SKM-1 (cell line): ENCODE results near the gene ELP6.
"Not testable (repeated sequence)": the region's sequence is repeated elsewhere in the genome, so short reads cannot be mapped to it uniquely, and the experiment has no call there.

ENCODE experiments used
- DNase-seq: peaks from one replicate; lab custom pipeline; 2025; ENCODE audit not compliant: unreplicated experiment; lab: John Stamatoyannopoulos, UW

The ELP6 gene

GRCh38 chr3:47468315-47468714 lies 45.2 kb downstream of the ELP6 start:
- not testable (repeated sequence) for DNase-seq

- peak; percentile 76 for DNase-seq
These were observed 48.9 kb downstream of the ELP6 start for GRCh38 chr3:47464588-47464987.

- not testable (repeated sequence) for DNase-seq
These were observed 53.9 kb downstream of the ELP6 start for GRCh38 chr3:47459534-47460085.

DNA sequence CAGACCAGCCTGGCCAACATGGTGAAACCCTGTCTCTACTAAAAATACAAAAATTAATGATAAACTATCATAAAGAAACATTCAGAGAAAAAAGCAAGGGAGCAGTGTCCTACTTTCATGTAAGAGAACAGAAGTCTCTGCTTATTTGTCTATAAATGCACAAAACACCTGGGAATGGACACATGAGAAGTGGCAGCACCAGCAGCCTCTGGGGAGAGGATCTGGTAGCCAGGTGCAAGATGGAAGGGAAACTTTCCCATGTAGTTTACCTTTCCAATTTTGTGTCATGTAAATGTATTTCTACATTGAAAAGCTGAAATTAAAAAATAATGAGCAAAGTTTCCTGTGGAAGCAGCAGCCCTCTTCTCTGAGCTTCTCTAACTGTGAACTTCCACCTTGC lies 56.5 kb downstream of the ELP6 start:
- DNase-seq: no peak

DNA sequence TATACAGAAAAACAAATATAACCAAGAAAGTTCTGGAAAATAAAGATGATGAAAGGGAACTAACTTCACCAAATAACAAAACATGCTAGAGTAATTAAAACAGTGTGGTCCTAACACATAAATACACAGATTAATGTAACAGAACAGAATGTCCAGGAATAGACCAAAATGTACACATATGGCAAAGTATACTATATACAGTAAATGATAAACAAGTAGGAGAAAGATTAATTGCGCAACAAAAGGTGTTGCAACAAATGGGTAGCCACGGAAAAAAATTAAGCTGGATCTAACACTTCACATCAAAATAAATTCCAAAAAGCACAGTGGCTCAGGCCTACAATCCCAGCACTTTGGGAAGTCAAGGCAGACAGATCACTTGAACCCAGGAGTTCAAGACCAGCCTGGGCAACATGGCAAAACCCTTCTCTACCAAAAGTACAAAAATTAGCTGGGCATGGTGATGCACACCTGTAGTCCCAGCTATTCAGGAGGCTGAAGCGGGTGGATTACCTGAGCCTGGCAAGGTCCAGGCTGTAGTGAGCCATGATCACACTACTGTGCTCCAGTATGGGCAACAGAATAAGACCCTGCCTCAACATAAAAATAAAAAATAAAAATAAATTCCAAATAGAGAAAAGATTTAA lies 57.6 kb downstream of the ELP6 start:
- DNase-seq: no peak

DNA sequence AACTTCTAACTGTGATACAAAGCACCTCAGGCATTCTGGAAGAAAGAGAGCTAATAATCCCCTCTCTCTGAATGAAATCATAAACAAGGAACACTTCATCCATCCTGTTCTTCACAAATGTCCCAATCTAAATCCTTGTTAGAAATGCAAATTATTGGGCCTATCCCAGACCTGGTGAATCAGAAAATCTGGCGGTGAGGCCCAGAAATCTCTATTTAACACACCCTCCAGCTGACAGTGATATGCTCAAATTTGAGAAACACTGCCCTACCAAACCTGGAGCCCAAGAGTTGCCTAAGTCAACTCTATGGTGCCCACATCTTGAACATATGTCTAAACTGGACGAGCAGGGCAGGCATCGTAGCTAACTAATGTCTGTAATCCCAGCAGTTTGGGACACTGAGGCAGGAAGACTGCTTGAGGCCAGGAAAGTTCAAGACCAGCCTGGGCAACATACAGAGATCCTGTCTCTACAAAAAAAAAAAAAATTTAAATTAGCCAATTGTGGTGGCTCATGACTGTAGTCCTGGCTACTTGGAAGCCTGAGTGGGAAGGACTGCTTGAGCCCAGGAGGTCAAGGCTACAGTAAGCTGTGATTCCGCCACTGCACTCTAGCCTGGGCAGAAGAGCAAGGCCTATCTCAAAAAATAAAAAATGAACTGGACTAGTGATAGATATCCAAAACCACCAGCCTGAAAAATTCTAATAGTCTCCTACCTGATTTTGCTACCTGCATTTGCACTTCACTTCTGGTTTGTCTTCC lies 60.9 kb downstream of the ELP6 start:
- no peak for DNase-seq
